ENCODE results near the gene ABTB2.

Gene ABTB2

DNA sequence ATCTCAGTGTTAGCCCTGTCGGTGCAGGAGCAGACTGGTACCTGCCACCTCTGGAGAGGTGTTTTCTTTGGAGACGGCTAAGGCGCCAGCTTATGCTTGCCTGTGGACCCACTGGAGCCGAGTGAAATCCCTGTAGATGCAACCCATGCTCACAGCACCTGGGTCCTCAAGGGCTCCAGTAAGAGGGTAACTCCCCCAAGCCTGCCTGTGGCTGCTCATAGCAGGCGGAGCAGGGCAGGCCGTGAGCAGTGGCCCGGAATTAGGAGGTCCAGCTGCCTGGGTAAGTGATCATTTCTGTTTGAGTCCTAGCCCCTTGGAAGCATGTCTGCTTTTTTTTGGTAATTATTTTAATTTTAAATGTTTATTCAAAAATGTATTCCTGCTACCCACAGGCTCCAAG, 208.5 kb downstream of the ABTB2 start:
- TF ChIP-seq, protein P1, sequence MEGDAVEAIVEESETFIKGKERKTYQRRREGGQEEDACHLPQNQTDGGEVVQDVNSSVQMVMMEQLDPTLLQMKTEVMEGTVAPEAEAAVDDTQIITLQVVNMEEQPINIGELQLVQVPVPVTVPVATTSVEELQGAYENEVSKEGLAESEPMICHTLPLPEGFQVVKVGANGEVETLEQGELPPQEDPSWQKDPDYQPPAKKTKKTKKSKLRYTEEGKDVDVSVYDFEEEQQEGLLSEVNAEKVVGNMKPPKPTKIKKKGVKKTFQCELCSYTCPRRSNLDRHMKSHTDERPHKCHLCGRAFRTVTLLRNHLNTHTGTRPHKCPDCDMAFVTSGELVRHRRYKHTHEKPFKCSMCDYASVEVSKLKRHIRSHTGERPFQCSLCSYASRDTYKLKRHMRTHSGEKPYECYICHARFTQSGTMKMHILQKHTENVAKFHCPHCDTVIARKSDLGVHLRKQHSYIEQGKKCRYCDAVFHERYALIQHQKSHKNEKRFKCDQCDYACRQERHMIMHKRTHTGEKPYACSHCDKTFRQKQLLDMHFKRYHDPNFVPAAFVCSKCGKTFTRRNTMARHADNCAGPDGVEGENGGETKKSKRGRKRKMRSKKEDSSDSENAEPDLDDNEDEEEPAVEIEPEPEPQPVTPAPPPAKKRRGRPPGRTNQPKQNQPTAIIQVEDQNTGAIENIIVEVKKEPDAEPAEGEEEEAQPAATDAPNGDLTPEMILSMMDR (IDR thresholded peaks at IDR 0.05; ENCODE audit: low read depth, low read length), result no peak
- DNase-seq (ENCODE audit: extremely low read depth, low read depth), result no peak

DNA sequence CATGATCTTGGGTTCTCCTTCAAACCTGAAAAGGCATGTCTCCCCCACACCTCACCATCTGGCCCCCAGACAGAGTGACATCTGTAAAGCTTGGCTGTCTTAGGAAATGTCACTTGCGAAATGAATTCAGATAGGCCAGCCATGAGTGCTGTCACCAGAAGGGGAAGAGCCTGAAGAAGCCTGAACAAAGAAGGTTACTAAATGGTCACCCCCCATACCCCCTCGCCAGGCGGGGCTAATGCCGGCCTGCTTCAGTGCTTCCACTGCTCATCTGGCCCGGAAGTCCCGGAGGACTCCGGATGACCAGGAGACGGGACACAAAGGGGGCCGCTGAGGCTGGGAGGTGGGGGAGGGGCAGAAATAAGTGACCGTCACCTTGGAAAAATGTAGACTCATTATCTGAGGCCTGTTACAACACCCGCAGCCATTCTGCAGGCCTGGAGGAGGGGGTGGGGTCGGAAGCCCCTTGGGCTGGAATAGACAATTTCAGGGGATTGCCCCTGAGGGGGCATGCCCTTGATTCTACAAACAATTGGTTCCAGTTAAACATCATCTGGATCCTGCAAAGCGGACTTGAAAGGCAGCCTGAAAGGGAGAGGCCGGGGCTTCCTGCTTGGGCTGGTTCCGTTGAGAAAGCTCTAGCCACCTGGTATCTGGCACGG, 209.2 kb downstream of the ABTB2 start:
- DNase-seq (ENCODE audit: extremely low read depth, low read depth), result no peak
- TF ChIP-seq, protein P1 (IDR thresholded peaks at IDR 0.05; ENCODE audit: low read depth, low read length), result no peak

DNA sequence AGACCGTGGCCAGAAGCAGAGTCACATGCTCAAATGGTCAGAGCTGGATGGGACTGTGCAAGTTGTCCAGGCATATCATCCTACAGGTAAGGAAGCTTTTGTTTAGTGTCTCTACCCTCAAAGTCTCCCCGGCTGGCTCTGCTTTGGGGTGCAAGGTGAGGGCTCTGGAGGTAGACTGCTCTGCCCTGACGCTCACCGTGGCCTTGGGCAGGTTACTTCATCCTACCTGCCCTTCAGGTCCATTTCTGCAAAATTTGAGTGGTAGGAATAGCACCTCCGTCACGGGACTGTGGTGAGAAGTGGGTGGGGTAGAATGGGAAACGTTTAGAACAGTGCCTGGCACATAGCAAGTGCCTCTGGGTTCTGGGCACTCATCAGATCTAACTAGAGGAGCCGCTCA, 210.2 kb downstream of the ABTB2 start:
- DNase-seq (ENCODE audit: extremely low read depth, low read depth), result no peak
- TF ChIP-seq, protein P1 (IDR thresholded peaks at IDR 0.05; ENCODE audit: low read depth, low read length), result no peak

DNA sequence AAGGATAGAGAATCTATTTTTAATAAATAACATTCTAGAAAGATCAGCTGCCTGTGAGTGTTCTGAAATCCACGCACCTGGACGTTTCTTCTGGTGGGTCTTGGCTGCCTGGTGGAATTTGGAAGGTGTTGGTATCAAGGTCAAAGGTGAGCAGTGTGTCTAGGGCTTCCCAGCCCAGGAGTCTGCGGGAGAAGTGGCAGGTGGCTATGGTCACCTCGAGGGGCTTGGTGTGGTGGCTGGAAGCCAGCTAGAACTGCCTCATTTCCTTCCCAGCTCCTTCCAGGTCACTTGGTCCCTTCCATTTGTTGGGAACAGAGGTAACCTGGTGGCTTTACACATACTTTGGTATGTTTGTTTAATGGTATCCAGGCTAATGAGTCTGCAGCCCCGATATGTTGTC, 210.9 kb downstream of the ABTB2 start:
- no peak for DNase-seq (ENCODE audit: extremely low read depth, low read depth)
- TF ChIP-seq, protein P1 (IDR thresholded peaks at IDR 0.05; ENCODE audit: low read depth, low read length), result no peak

DNA sequence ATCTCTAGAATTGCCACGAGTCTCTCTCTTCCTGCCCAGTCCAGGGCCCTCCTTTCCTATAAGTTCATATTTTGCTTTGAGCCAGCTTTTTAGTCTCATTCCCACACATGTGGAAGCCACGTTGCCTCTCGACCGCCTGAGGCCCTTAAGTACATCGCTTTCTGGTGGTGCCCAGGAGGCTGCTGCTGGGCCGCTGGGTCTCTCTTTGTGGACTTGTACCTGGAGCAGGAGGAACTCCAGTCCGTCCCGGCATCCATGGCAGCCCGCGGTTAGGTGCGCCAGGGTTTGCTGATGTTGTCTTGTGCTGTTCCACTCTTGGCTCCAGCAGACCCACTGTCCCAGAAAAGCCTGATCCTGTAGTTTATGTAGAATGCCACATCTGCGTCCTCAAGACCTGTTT, 211.4 kb downstream of the ABTB2 start:
- TF ChIP-seq, protein P1 (IDR thresholded peaks at IDR 0.05; ENCODE audit: low read depth, low read length), result no peak
- no peak for DNase-seq (ENCODE audit: extremely low read depth, low read depth)

DNA sequence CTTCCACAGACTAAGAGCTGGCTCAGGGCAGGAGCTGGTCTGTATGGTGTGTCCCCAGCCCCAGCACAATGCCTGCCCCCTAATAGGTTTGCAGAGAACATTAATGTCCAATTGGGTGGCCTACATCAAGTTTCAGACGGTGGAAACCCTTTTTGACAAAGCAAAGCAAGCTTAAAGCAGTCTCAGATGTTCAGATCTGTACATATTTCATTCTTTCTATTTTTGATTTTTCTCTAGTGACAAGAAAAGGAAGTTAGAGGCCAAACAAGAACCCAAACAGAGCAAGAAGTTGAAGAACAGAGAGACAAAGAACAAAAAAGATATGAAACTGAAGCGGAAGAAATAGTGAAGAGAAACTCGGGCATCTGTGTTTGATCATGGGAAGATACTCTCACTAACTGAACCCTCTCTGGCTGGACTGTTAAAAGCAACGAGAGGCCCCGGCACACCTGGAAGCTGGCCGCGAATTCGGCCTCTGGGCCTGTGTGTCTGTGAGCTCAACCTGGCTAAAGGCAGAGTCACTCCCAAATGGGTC, 211.9 kb downstream of the ABTB2 start:
- DNase-seq (ENCODE audit: extremely low read depth, low read depth), result no peak
- TF ChIP-seq, protein P1 (IDR thresholded peaks at IDR 0.05; ENCODE audit: low read depth, low read length), result no peak

DNA sequence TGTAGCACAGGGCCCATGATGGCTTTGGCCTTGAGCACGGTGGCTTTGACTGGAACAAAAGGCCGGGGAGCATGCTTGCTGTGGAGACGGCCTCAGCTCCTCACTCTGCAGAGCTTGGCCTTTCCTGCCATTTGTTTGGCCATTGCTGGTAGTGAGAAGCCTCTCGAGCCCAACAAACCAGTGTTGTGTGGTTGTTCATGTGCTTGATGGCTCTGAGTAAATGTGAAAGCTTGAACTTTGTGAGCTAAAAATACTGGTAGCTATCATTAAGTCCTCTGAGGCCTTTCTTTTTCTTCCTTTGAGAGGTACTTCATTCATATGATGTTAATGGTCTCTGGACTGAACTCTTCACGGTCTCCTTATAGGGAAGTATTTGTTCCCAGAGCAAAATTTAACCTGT, 212.7 kb downstream of the ABTB2 start:
- DNase-seq (ENCODE audit: extremely low read depth, low read depth), result no peak
- TF ChIP-seq, protein P1 (IDR thresholded peaks at IDR 0.05; ENCODE audit: low read depth, low read length), result no peak

All from AG09319 (cell line).